Astrocyte (in vitro differentiated cells and primary cell): Measurements from ENCODE around the gene HSPA2. TPM values are rescaled to one million over a fixed set of nuclear protein-coding genes. Genes with fewer than 3 reads are reported as not detected.

Source experiments
- DNase-seq: peaks from one replicate; pipeline ENCODE4 v3.0.0-alpha.2; 2010; ENCODE audit warnings: low read depth
- FAIRE-seq: peaks from 2 replicates; lab custom pipeline; 2011; peaks lifted over from hg19 to GRCh38; lab: Jason Lieb, UNC
- H2AFZ ChIP-seq: 2 replicates; pipeline ENCODE4 v1.6.0; 2012; ENCODE audit warnings: low read depth, low read length, inconsistent platforms
- H3K27ac ChIP-seq: 2 replicates; pipeline ENCODE4 v1.5.1; 2011; ENCODE audit warnings: low read depth, low read length, inconsistent platforms
- H3K27me3 ChIP-seq: 2 replicates; pipeline ENCODE4 v1.6.0; 2011; ENCODE audit warnings: low read length, inconsistent platforms; ENCODE audit not compliant: insufficient read depth
- H3K36me3 ChIP-seq: 2 replicates; pipeline ENCODE4 v1.5.1; 2011; ENCODE audit warnings: low read length, inconsistent platforms; ENCODE audit not compliant: insufficient read depth
- H3K4me1 ChIP-seq: 2 replicates; pipeline ENCODE4 v1.5.1; 2011; ENCODE audit warnings: low read length, inconsistent platforms; ENCODE audit not compliant: insufficient read depth
- H3K4me2 ChIP-seq: 2 replicates; pipeline ENCODE4 v1.6.0; 2012; ENCODE audit warnings: low read length, inconsistent platforms
- H3K4me3 ChIP-seq: 2 replicates; pipeline ENCODE4 v1.5.1; 2011; ENCODE audit warnings: low read depth, mild to moderate bottlenecking, low read length, inconsistent platforms; ENCODE audit not compliant: insufficient read depth
- H3K79me2 ChIP-seq: 2 replicates; pipeline ENCODE4 v1.6.0; 2012; ENCODE audit warnings: mild to moderate bottlenecking, low read length, inconsistent platforms; ENCODE audit not compliant: insufficient read depth
- H3K9ac ChIP-seq: 2 replicates; pipeline ENCODE4 v1.6.0; 2012; ENCODE audit warnings: mild to moderate bottlenecking, low read length, inconsistent platforms
- H3K9me3 ChIP-seq: 2 replicates; pipeline ENCODE4 v1.5.1; 2012; ENCODE audit warnings: low read depth, mild to moderate bottlenecking, low read length, inconsistent platforms; ENCODE audit not compliant: insufficient read depth
- H4K20me1 ChIP-seq: 2 replicates; pipeline ENCODE4 v1.6.0; 2012; ENCODE audit warnings: low read length, inconsistent platforms; ENCODE audit not compliant: insufficient read depth
- H3K27ac Mint-ChIP-seq: one replicate; pipeline ENCODE4 v1.8.0; 2021; ENCODE audit warnings: mild to moderate bottlenecking, mixed read lengths; ENCODE audit not compliant: unreplicated experiment
- H3K27me3 Mint-ChIP-seq: one replicate; pipeline ENCODE4 v1.8.0; 2021; ENCODE audit warnings: low read depth, mixed read lengths; ENCODE audit not compliant: unreplicated experiment
- H3K36me3 Mint-ChIP-seq: one replicate; pipeline ENCODE4 v1.8.0; 2021; ENCODE audit warnings: low read depth, mixed read lengths; ENCODE audit not compliant: unreplicated experiment
- H3K4me1 Mint-ChIP-seq: one replicate; pipeline ENCODE4 v1.8.0; 2021; ENCODE audit warnings: low read depth, mixed read lengths; ENCODE audit not compliant: unreplicated experiment
- H3K4me3 Mint-ChIP-seq: one replicate; pipeline ENCODE4 v1.8.0; 2021; ENCODE audit warnings: mild to moderate bottlenecking, moderate library complexity, mixed read lengths; ENCODE audit not compliant: unreplicated experiment
- H3K9me3 Mint-ChIP-seq: one replicate; pipeline ENCODE4 v1.8.0; 2021; ENCODE audit warnings: mild to moderate bottlenecking, mixed read lengths; ENCODE audit not compliant: unreplicated experiment
- CTCF ChIP-seq: IDR thresholded peaks from 2 replicates; pipeline ENCODE4 v1.5.1; 2011; ENCODE audit warnings: low read depth, mild to moderate bottlenecking, inconsistent platforms, low read length, moderate library complexity; ENCODE audit not compliant: insufficient read depth
- EZH2 ChIP-seq: IDR thresholded peaks from 2 replicates; pipeline ENCODE4 v1.6.1; 2012; ENCODE audit warnings: mild to moderate bottlenecking, low read length, inconsistent platforms; ENCODE audit not compliant: insufficient read depth
- total RNA-seq: library from RNA; stranded (reverse); gene quantifications from 2 replicates; pipeline ENCODE4 v1.2.1, GENCODE V29; 2021

Gene HSPA2
- total RNA-seq, 1 donor from 2014 or later, result 2.8 TPM

GRCh38 chr14:64500088-64500487 lies 40.5 kb upstream of the HSPA2 start:
- Histone ChIP-seq H3K27ac (no peak overlapping the region), H2AFZ (no peak overlapping the region), H3K4me1 (peaks cover 20% of the 10 kb centered on the region), H3K27me3 (no peaks in the 10 kb centered on the region), H3K9ac (no peak overlapping the region), H3K4me3 (no peak overlapping the region), H3K36me3 (no peaks in the 10 kb centered on the region), H3K9me3 (no peaks in the 10 kb centered on the region), H4K20me1 (no peaks in the 10 kb centered on the region), H3K79me2 (peaks cover 50% of the 10 kb centered on the region), H3K4me2 (no peak overlapping the region)
- Mint-ChIP-seq H3K27ac (peak overlapping the region; percentile 8), H3K4me1 (peaks cover 17% of the 10 kb centered on the region), H3K36me3 (no peaks in the 10 kb centered on the region), H3K27me3 (no peaks in the 10 kb centered on the region), H3K9me3 (no peaks in the 10 kb centered on the region), H3K4me3 (peak overlapping the region; percentile 13)
- TF ChIP-seq EZH2 (no peak), CTCF (no peak)
- FAIRE-seq, result no peak
- DNase-seq, result no peak

- H3K4me3 Mint-ChIP-seq, result peak overlapping the region; percentile 89
- TF ChIP-seq EZH2 (no peak), CTCF (no peak)
- Histone ChIP-seq H3K36me3 (no peaks in the 10 kb centered on the region), H2AFZ (no peak overlapping the region), H3K4me2 (peak overlapping the region; percentile 93), H3K9ac (peak overlapping the region; percentile 21), H3K4me1 (peaks cover 24% of the 10 kb centered on the region), H3K27ac (no peak overlapping the region), H3K79me2 (peaks cover 64% of the 10 kb centered on the region), H3K4me3 (no peak overlapping the region), H3K9me3 (no peaks in the 10 kb centered on the region), H4K20me1 (peaks cover 15% of the 10 kb centered on the region), H3K27me3 (no peaks in the 10 kb centered on the region)
- peak overlapping the region; percentile 20 for H3K27ac Mint-ChIP-seq
- FAIRE-seq, result no peak
- H3K36me3 Mint-ChIP-seq, result no peaks in the 10 kb centered on the region
- no peaks in the 10 kb centered on the region for H3K27me3 Mint-ChIP-seq
- peak; percentile 77 for DNase-seq
- peaks cover 20% of the 10 kb centered on the region for H3K4me1 Mint-ChIP-seq
- H3K9me3 Mint-ChIP-seq, result no peaks in the 10 kb centered on the region
These were observed 39.0 kb upstream of the HSPA2 start for GRCh38 chr14:64501411-64502171.

- Mint-ChIP-seq H3K36me3 (peaks cover 3% of the 10 kb centered on the region), H3K4me1 (peaks cover 25% of the 10 kb centered on the region), H3K27me3 (no peaks in the 10 kb centered on the region), H3K9me3 (no peaks in the 10 kb centered on the region), H3K4me3 (peak overlapping the region; percentile 89), H3K27ac (peak overlapping the region; percentile 65)
- Histone ChIP-seq H3K9ac (peak overlapping the region; percentile 99), H3K27me3 (no peaks in the 10 kb centered on the region), H3K36me3 (no peaks in the 10 kb centered on the region), H3K9me3 (no peaks in the 10 kb centered on the region), H4K20me1 (peaks cover 23% of the 10 kb centered on the region), H3K4me3 (peak overlapping the region; percentile 87), H3K4me1 (peaks cover 33% of the 10 kb centered on the region), H3K27ac (peak overlapping the region; percentile 97), H3K4me2 (peak overlapping the region; percentile 93), H2AFZ (no peak overlapping the region), H3K79me2 (peaks cover 69% of the 10 kb centered on the region)
- no peak for TF ChIP-seq CTCF
- no peak for TF ChIP-seq EZH2
- no peak for DNase-seq
- no peak for FAIRE-seq
These were observed 38.1 kb upstream of the HSPA2 start for GRCh38 chr14:64502456-64502855.
